Naive thymus-derived CD8-positive, alpha-beta T cell (primary cell): ENCODE data around the gene PPP4R1. TPM values are rescaled to one million over a fixed set of nuclear protein-coding genes. Genes with fewer than 3 reads are reported as not detected.
"Not testable (repeated sequence)": the region's sequence is repeated elsewhere in the genome, so short reads cannot be mapped to it uniquely, and the experiment has no call there.

Source experiments
- ATAC-seq, 2 donors: fragments of 150-1000 bp; cut with Tn5 transposase in 1 of 2; sonication (Bioruptor Pico), chemical (Tn5 transposase) in 1 of 2; 1 replicate in 1 of 2; 2 replicates in 1 of 2; pipeline ENCODE4 v1.10.0; 2021; ENCODE audit warnings: mild to moderate bottlenecking in 2 of 2, moderate library complexity in 2 of 2
- POLR2A ChIA-PET: fragments of 350-600 bp; sonication (Branson Sonifier 250); formaldehyde crosslinking; loops from one replicate; lab custom pipeline; 2021; ENCODE audit warnings: antibody characterized with exemption; lab: Charles Lee
- DNase-seq, 10 donors: peaks; one replicate each; pipeline versions ENCODE4 v3.0.0 to v3.0.0-alpha.2; 2020 to 2022
- H3K27ac Mint-ChIP-seq, 10 donors: one replicate each; pipeline ENCODE4 v1.8.0; 2020 to 2022; ENCODE audit warnings: mild to moderate bottlenecking in 10 of 10, mixed read lengths in 10 of 10, moderate library complexity in 4 of 10, inconsistent platforms in 1 of 10
- H3K27me3 Mint-ChIP-seq, 5 donors: one replicate each; pipeline ENCODE4 v1.8.0; 2021 to 2022; ENCODE audit warnings: mixed read lengths in 5 of 5
- H3K36me3 Mint-ChIP-seq, 3 donors: one replicate each; pipeline ENCODE4 v1.8.0; 2020 to 2022; ENCODE audit warnings: mixed read lengths in 3 of 3, mild to moderate bottlenecking in 2 of 3, inconsistent platforms in 1 of 3
- H3K4me1 Mint-ChIP-seq, 4 donors: one replicate each; pipeline ENCODE4 v1.8.0; 2021 to 2022; ENCODE audit warnings: mixed read lengths in 4 of 4
- H3K4me3 Mint-ChIP-seq, 10 donors: one replicate each; pipeline ENCODE4 v1.8.0; 2020 to 2022; ENCODE audit warnings: mild to moderate bottlenecking in 10 of 10, mixed read lengths in 10 of 10, moderate library complexity in 6 of 10, inconsistent platforms in 1 of 10
- H3K9me3 Mint-ChIP-seq, 9 donors: one replicate each; pipeline ENCODE4 v1.8.0; 2020 to 2022; ENCODE audit warnings: mixed read lengths in 9 of 9, mild to moderate bottlenecking in 3 of 9, inconsistent platforms in 1 of 9, moderate library complexity in 1 of 9
- polyA plus RNA-seq, 3 donors: library from polyadenylated mRNA; unstranded; fragments of 300-500 nt; fragmentation: Illumina TruSeq; gene quantifications; one replicate each; pipeline ENCODE4 v1.2.3, GENCODE V29; 2021
- total RNA-seq, 8 experiments: library from RNA in 2 of 8; stranded (reverse) in 2 of 8; gene quantifications; one replicate each; pipeline ENCODE4 v1.2.3 and lab custom pipeline; 2021 to 2026

Gene PPP4R1
- total and polyA plus RNA-seq, 5 experiments from 2014 or later, result 3.8 to 34.4 (median 6.5) TPM

DNA sequence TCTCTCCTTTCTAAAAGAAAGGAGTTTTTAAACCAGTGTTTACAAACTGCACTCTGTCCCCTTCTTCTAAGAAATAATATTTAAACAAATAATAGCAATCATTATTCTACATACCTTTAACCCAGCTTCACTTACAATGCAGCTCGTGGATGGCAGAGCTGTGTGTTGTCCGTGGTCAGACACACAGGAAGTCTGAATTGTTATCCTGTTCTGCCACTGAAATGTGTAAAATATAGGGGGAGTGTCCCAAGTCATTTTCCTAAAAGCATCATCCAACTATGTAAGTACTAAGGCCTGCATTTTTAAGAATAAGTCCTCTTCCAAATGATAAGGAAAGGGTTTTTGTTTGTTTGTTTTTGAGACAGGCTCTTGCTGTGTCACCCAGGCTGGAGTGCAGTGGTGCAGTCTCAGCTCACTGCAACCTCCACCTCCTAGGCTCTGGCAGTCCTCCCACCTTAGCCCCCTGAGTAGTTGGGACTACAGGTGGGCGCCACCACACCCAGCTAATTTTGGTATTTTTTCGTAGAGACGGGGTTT, 2.7 kb upstream of the PPP4R1 start:
- POLR2A ChIA-PET, result no interaction called here
- no peak for DNase-seq
- Mint-ChIP-seq H3K4me1 (peaks cover 15 to 31% (median 25%) of the 10 kb centered on the region in 4 donors), H3K27me3 (no peaks in the 10 kb centered on the region), H3K4me3 (peak overlapping the region in 1 of 10 donors; percentile 34), H3K9me3 (no peaks in the 10 kb centered on the region), H3K36me3 (peaks cover 0 to under 1% (median under 1%) of the 10 kb centered on the region in 3 donors), H3K27ac (peak overlapping the region in 1 of 10 donors; percentile 48)
- no peak for ATAC-seq

DNA sequence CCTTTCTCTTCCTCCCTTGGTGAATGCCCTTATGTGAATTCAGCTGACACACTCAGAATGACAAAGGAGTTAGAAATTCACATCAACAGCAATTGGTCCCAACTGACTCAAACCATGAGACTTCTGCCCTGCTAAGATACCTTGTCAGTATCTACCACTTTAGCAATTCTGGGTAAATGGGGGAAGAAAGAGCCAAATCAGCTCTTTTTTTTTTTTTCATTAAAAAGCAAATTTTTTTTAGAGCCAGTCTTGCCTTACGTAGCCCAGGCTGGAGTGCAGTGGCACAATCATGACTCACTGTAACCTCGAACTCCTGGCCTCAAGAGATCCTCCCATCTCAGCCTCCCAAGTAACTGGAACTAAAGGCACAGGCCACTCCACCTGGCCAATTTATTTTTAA, 1.7 kb upstream of the PPP4R1 start:
- H3K36me3 Mint-ChIP-seq, result peaks cover 0 to 7% (median 2%) of the 10 kb centered on the region in 3 donors
- peaks cover 20 to 37% (median 32%) of the 10 kb centered on the region in 4 donors for H3K4me1 Mint-ChIP-seq
- H3K27ac Mint-ChIP-seq, result peak overlapping the region in 2 of 10 donors; percentile 68 to 80
- H3K4me3 Mint-ChIP-seq, result peak overlapping the region in 6 of 10 donors; percentile 34 to 91 (median 84)
- H3K27me3 Mint-ChIP-seq, result no peaks in the 10 kb centered on the region
- no peak for DNase-seq
- no peaks in the 10 kb centered on the region for H3K9me3 Mint-ChIP-seq
- POLR2A ChIA-PET, result interaction anchor here (0.6 kb wide), 1 partner anchor 299 kb away, joined by 3 read pairs; no protein-coding TSS in a partner anchor
- ATAC-seq, result no peak

DNA sequence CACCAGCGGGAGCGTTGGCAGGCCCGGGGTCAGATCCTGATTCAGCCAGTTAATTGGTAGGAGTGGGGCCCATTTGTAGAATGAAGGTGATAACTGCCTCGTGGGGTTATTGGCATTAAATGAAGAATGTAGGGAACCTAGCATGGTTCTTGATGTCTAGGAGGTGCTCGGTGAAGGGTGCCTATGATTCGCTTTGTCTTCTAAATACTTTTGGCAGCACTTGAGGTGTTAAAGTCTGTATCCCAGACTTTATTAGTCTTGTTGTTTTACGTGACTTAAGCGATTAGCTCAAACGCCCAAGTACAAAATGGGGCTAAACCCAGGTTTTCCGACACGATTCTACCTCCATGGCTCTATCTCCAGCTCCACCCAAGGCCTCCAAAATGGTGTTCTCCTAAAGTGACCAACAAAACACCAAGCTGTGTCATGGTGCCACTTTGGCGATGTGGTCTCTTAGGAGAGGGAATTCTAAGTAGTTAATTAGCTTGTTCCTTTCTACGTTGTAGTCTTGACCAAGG, 980 bp upstream of the PPP4R1 start:
- H3K9me3 Mint-ChIP-seq, result no peaks in the 10 kb centered on the region
- peaks cover 22 to 41% (median 35%) of the 10 kb centered on the region in 4 donors for H3K4me1 Mint-ChIP-seq

DNA sequence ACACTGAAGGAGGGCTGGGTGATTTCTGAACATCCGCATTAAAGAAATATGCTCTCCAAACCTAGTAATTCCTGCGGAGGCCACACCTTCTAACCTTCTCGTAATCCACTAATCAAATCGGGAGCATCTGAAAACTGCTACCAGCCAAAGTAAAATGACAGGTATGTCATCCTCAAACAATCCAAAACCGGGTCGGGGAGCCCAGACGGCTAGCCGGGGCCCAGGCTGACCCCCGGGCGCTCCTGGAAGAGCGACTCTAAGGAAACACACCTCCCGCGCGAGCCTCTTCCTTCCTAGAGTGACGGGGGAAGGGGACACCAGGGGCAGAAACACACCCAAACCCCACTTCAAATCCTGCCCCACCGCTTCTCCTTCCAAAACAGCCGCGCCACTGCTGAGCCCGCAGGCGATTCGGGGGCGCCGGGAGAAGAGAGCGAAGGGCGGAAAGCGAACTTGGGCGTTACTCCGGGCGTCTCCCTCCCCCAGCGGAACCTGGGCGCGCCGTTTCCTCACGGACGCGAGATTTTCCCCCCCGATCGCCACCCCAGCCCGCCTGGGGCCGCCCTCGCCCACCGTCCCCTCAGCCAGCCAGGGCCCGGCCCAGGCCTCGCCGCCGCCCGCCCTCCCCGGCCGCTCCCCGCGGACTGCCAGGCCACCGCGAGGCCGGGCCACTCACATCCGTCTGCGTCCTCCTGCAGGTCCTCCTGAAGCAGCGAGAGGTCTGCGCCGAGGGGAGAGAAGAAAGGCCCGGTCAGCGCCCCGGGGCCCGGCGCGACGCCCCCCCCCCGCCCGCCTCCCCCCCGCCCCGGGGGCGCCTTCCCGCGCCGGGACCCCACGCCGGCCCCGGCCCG, 584 bp downstream of the PPP4R1 start:
- peaks cover 24 to 47% (median 41%) of the 10 kb centered on the region in 4 donors for H3K4me1 Mint-ChIP-seq
- POLR2A ChIA-PET, result no interaction called here
- H3K27me3 Mint-ChIP-seq, result no peaks in the 10 kb centered on the region
- peak overlapping the region; percentile 84 to 99 (median 92) for H3K4me3 Mint-ChIP-seq
- H3K9me3 Mint-ChIP-seq, result no peaks in the 10 kb centered on the region
- peak overlapping the region; percentile 82 to 96 (median 87) for H3K27ac Mint-ChIP-seq
- ATAC-seq (peak; percentile 32 to 45), DNase-seq (peak in 9 of 10 donors; percentile 13 to 61 (median 35))
- H3K36me3 Mint-ChIP-seq, result peaks cover 0 to 13% (median 2%) of the 10 kb centered on the region in 3 donors

More for the DNA sequence above, 980 bp upstream of the PPP4R1 start:
- Mint-ChIP-seq H3K27ac (peak overlapping the region in 9 of 10 donors; percentile 67 to 86 (median 77)), H3K27me3 (no peaks in the 10 kb centered on the region), H3K4me3 (peak overlapping the region; percentile 58 to 91 (median 84)), H3K36me3 (peaks cover 0 to 13% (median 2%) of the 10 kb centered on the region in 3 donors)
- POLR2A ChIA-PET, result interaction anchor here (0.6 kb wide), 1 partner anchor 300 kb away, joined by 3 read pairs; no protein-coding TSS in a partner anchor
- DNase-seq (no peak), ATAC-seq (no peak)

DNA sequence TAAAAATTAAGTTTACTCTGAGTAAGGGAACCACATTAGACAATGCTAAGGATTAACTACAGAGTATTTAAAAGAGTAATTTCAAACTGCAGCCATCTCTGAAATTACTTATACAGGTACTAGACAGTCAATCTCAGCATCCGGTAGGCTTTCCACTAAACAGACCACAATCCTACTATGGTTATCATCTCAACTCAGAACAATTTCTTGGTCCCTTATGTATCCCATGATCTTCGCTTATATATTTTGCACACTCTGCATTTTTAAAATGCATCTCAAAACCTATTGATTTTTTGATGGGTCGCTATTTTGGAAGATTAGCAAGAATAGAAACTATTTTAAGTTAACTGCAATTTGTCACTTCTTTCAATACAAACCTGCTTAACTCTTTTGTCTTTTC, 1.4 kb downstream of the PPP4R1 start:
- Mint-ChIP-seq H3K4me1 (peaks cover 24 to 53% (median 46%) of the 10 kb centered on the region in 4 donors), H3K4me3 (peak overlapping the region; percentile 84 to 99 (median 92)), H3K9me3 (no peaks in the 10 kb centered on the region), H3K36me3 (peaks cover 0 to 13% (median 2%) of the 10 kb centered on the region in 3 donors), H3K27me3 (no peaks in the 10 kb centered on the region), H3K27ac (peak overlapping the region in 7 of 10 donors; percentile 82 to 96 (median 87))
- ATAC-seq (no peak), DNase-seq (no peak)
- POLR2A ChIA-PET, result interaction anchor here (0.9 kb wide), 1 partner anchor 10 kb away, joined by 3 read pairs; no protein-coding TSS in a partner anchor

DNA sequence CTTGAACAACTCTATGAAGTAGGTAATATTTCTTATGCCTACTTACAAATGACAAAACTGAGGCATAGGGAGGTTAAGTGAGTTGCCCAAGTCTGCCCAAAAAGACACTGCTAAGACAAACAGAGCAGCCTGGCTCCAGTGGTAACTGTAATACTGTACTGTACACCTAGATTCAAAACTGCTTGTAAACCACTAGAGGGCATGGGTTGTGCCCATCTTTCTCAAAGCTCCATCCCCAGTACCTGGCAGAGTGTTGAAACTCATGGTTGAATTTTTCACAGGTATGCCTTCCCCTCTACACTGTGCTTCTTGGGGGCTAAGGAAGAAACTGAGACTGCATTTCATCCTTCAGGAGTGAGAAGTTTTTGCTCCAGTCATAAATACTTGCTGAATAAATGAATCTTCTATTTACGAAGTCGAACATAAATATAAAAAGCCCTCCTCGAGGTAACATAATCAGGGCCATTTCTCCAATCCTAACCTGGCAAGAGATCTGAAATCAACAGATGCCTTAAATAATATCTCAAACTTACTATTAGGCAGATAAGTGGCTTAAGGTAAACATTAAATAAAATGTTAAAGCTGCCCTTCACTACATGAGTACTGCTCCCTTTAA, 2.0 kb downstream of the PPP4R1 start:
- Mint-ChIP-seq H3K4me1 (peaks cover 24 to 53% (median 46%) of the 10 kb centered on the region in 4 donors), H3K9me3 (no peaks in the 10 kb centered on the region), H3K36me3 (peaks cover 0 to 14% (median 2%) of the 10 kb centered on the region in 3 donors), H3K4me3 (peak overlapping the region in 9 of 10 donors; percentile 3 to 99 (median 74)), H3K27ac (peak overlapping the region in 7 of 10 donors; percentile 2 to 82 (median 56)), H3K27me3 (no peaks in the 10 kb centered on the region)
- peak; percentile 63 to 79 for ATAC-seq
- POLR2A ChIA-PET, result interaction anchor here (0.9 kb wide), 1 partner anchor 10 kb away, joined by 3 read pairs; no protein-coding TSS in a partner anchor
- peak in 8 of 10 donors; percentile 19 to 65 (median 31) for DNase-seq

DNA sequence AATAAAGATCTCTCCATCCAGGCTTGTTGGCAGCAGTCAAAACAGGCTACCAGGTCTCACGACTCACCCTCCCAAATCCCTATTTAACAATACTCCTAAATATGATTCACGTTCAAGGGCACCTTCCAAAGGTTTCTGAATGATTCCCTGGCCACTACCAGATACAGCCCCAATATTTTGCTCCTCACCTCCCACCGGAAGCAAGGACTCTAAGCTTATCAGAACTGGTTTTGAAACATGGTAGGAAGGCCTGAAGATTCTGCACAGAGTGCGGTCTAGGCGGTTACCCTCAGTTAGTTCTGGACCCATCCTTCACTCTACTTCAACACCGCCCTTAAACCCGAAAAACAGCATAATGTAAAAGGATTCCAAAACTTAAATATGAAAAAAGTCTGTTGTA, 5.2 kb downstream of the PPP4R1 start:
- peaks cover 0 to 16% (median 4%) of the 10 kb centered on the region in 3 donors for H3K36me3 Mint-ChIP-seq
- H3K9me3 Mint-ChIP-seq, result no peaks in the 10 kb centered on the region
- ATAC-seq, result no peak
- POLR2A ChIA-PET, result interaction anchor here (0.6 kb wide), 1 partner anchor 357 kb away, joined by 5 read pairs; no protein-coding TSS in a partner anchor
- no peaks in the 10 kb centered on the region for H3K27me3 Mint-ChIP-seq
- H3K4me3 Mint-ChIP-seq, result no peak overlapping the region
- DNase-seq, result no peak
- H3K4me1 Mint-ChIP-seq, result peaks cover 27 to 51% (median 44%) of the 10 kb centered on the region in 4 donors
- peak overlapping the region in 3 of 10 donors; percentile 16 to 66 (median 34) for H3K27ac Mint-ChIP-seq

DNA sequence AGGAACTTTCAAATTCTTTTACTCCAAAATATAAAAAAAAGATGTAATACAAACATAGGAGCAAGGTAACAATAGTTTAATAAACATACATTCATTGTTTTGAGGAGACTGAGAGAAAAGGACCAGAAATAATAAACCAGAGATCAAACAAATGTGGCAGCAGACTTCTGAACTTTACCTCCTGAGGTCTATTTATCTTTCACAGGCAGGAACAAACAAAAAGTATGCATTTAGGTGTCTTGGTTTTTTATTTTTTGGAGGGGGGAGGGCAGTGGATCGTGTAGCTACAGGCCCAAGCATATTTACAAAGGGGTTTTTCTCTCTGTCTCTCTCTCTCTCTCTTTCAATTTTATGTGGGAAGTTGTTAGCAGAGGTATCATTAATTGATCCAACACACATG, 5.6 kb downstream of the PPP4R1 start:
- Mint-ChIP-seq H3K4me3 (no peak overlapping the region), H3K27ac (peak overlapping the region in 2 of 10 donors; percentile 28 to 66)

DNA sequence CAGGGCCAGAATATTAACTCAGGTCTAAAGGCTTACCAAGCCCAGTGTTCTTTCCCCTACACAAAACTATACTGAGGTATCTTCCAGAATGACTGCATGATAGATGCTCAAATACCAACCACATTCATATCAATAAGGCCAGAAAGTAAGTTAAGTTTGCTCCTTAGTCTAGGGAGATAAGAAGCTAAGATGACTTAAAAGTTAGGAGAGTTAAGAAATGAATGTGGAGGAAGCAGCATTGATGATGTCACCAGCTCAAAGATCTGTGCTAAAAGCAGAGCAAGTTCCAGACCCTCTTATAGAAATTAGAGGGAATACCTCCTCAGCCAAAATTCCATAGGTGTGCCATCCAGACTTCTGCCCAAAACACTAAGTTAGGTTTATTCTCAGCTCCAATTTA, 6.1 kb downstream of the PPP4R1 start:
- ATAC-seq (no peak), DNase-seq (no peak)
- Mint-ChIP-seq H3K9me3 (no peaks in the 10 kb centered on the region), H3K4me1 (peaks cover 23 to 48% (median 41%) of the 10 kb centered on the region in 4 donors), H3K27ac (peak overlapping the region in 1 of 10 donors; percentile 68), H3K36me3 (peaks cover 0 to 16% (median 4%) of the 10 kb centered on the region in 3 donors), H3K4me3 (no peak overlapping the region), H3K27me3 (no peaks in the 10 kb centered on the region)
- POLR2A ChIA-PET, result no interaction called here

More for the DNA sequence above, 5.6 kb downstream of the PPP4R1 start:
- peaks cover 0 to 16% (median 4%) of the 10 kb centered on the region in 3 donors for H3K36me3 Mint-ChIP-seq
- DNase-seq (no peak), ATAC-seq (no peak)
- H3K9me3 Mint-ChIP-seq, result no peaks in the 10 kb centered on the region
- peaks cover 28 to 52% (median 45%) of the 10 kb centered on the region in 4 donors for H3K4me1 Mint-ChIP-seq
- H3K27me3 Mint-ChIP-seq, result no peaks in the 10 kb centered on the region
- POLR2A ChIA-PET, result no interaction called here

DNA sequence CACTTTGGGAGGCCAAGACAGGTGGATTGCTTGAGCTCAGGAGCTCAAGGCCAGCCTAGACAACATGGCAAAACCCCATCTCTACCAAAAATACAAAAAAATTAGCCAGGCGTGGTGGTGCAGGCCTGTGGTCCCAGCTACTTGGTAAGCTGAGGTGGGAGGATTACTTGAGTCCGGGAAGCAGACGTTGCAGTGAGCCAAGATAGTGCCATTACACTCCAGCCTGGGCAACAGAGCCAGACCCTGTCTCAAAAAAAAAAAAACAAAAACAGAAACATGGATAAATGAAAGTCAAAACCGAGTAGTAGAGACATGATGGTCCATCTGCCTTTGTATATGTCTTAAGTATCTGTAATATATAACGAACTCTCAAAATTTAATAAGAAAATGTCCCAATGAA, 7.2 kb downstream of the PPP4R1 start:
- H3K9me3 Mint-ChIP-seq, DNase-seq, ATAC-seq, H3K27ac Mint-ChIP-seq, H3K4me3 Mint-ChIP-seq, POLR2A ChIA-PET, H3K27me3 Mint-ChIP-seq: not testable (repeated sequence)
- H3K4me1 Mint-ChIP-seq, result peaks cover 15 to 36% (median 29%) of the 10 kb centered on the region in 4 donors
- H3K36me3 Mint-ChIP-seq, result peaks cover 0 to 16% (median 6%) of the 10 kb centered on the region in 3 donors

DNA sequence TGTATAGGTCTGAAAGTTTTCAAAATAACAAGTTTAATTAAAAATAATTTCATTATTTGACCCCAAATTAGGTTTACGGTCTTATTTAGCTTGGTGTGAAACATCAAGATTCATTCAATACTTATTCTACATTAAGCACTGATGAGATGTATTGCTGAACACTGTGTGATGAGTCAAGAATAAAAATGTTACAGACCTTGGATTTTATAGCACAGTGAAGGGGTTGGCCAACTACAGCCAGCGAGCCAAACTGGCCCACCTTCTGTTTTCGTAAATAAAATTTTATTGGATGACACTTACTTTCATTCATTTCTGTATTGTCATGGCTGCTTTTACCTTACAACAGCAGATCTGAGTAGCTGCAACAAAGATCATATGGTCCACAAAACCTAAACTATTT, 8.3 kb downstream of the PPP4R1 start:
- POLR2A ChIA-PET, result no interaction called here
- Mint-ChIP-seq H3K36me3 (peaks cover 0 to 10% (median 9%) of the 10 kb centered on the region in 3 donors), H3K4me3 (no peak overlapping the region), H3K27ac (no peak overlapping the region), H3K27me3 (no peaks in the 10 kb centered on the region), H3K4me1 (peaks cover 9 to 28% (median 23%) of the 10 kb centered on the region in 4 donors), H3K9me3 (peaks cover 0 to 7% (median 0%) of the 10 kb centered on the region in 9 donors)
- ATAC-seq, result no peak
- DNase-seq, result no peak

- Mint-ChIP-seq H3K9me3 (peaks cover 0 to 18% (median 2%) of the 10 kb centered on the region in 9 donors), H3K27ac (peak overlapping the region in 1 of 10 donors; percentile 72), H3K36me3 (peaks cover under 1 to 23% (median 7%) of the 10 kb centered on the region in 3 donors), H3K27me3 (no peaks in the 10 kb centered on the region), H3K4me3 (no peak overlapping the region), H3K4me1 (peaks cover 8 to 22% (median 18%) of the 10 kb centered on the region in 4 donors)
- POLR2A ChIA-PET, result no interaction called here
- ATAC-seq, result no peak
- DNase-seq, result no peak
These were observed 10.0 kb downstream of the PPP4R1 start for GRCh38 chr18:9604348-9604747.
